NCI-H128 (cell line): ENCODE data around the gene CCDC158.
"Not testable (repeated sequence)": the region's sequence is repeated elsewhere in the genome, so short reads cannot be mapped to it uniquely, and the experiment has no call there.

ENCODE experiments used
- DNase-seq: peaks from one replicate; lab custom pipeline; 2025; ENCODE audit not compliant: unreplicated experiment; lab: John Stamatoyannopoulos, UW

Gene CCDC158

DNA sequence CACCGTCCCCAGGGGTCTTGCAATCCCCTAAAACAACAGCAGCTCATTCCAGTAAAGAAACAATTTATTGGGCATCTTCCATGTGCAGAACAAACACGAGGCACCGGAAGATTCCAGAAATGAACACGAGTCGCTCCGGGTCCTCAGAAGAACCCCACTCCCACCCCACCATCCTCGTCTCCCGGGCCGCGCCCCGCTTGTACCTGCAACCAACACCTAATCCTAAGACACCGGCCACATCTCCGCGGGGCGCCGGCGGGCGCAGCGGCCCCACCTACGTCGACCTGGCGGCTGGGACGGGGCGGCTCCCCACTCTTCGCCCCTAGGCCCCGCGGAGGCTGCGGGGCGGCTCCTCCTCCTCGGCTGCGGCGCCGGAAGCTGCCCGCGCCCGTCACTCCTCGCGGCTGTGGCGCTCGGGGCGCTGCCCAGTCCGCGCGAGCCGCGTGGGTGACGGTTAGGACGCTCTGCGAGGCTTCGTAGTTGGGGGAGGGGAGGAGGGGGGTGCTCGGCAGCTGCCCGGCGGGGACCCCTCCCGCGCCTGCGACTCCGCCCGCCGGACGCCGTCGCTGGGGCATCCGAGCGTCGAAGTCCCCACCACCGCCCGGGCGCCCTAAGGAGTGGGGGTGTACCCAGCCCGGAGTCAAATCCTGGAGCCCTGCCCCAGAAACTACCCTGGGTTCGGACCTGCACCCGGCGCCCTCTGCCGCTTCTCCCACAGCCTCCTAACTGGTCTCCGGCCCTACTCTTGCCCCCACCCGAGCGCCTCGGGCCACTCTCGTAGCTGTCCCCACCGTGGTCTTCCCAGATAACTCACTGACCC lies at the start of gene CCDC158:
CCDC158 (minus strand) TSS at position 380 of the 820 bp plus-strand sequence. CDS start 17,934 bp downstream, outside the sequence.
- DNase-seq, result no peak

- no peak for DNase-seq
Measured at GRCh38 chr4:76470532-76470931, 49.6 kb upstream of the CCDC158 start.

DNA sequence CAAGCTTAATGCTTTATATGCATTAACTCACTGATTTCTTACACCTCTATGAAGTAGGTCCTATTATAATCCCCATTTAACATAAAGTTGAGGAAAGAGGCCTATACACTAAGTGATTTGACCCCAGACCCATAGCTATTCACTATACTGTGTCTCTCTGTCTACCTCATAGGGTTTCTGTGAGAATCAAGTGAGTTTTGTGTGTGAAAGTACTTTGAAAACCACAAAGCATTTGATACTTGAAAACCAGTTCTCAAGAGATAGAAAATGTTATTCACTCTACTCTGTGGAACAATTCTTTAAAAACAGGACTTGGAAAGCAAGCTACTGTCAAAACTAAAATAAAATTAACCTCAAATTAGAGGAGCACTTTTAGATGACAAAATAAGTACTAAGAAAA lies 49.1 kb upstream of the CCDC158 start:
- DNase-seq, result no peak

DNA sequence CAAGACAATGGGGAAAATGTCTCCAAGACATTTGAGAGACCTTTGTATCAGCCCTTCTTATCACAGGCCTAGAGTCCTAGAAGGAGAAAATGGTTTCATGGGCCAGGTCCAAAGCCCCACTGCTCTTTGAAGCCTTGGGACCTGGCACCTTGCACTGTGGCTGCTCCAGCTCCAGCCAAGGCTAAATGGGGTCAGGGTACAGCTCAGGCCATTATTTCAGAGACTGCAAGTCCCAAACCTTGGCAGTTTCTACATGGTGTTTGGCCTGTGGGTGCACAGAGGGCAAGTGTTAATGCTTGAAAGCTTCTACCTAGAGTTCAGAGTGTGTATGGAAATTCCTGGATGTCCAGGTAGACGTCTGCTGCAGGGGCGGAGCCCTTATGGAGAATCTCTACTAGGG lies 42.6 kb upstream of the CCDC158 start:
- DNase-seq, result no peak

- DNase-seq, result no peak
Measured at GRCh38 chr4:76459291-76459723, 38.4 kb upstream of the CCDC158 start.

- DNase-seq, result no peak
Measured at GRCh38 chr4:76458825-76459224, 37.9 kb upstream of the CCDC158 start.

DNA sequence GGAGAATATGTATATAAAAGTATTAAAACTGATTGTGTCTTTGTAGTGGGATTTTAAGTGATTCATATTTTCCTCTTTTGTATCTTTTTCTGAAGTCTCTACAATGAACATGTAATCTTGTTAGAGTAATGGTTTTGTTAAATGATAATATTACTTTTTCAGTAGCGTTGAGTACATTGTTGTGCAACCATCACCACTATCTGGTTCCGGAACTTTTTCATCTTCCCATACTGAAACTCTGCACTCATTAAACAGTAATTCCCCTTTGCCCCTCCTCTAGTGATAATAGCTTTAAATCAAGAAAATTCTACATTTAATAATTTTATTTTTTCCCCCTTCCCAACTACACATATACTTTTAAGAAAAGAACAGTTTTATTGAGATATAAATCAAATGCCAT lies 37.4 kb upstream of the CCDC158 start:
- DNase-seq, result no peak

- DNase-seq, result no peak
Measured at GRCh38 chr4:76457885-76458284, 36.9 kb upstream of the CCDC158 start.

DNA sequence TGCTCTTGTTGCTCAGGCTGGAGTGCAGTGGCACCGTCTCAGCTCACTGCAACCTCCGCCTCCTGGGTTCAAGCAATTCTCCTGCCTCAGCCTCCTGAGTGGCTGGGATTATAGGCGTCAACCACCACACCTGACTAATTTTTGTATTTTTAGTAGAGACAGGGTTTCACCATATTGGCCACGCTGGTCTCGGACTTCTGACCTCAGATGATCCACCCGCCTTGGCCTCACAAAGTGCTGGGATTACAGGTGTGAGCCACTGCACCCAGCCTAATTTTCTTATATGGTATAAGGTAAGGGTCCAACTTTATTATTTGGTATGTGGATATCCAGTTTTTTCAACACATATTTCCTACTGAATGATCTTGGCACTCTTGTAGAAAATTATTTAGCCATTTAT lies 33.1 kb upstream of the CCDC158 start:
- not testable (repeated sequence) for DNase-seq

DNA sequence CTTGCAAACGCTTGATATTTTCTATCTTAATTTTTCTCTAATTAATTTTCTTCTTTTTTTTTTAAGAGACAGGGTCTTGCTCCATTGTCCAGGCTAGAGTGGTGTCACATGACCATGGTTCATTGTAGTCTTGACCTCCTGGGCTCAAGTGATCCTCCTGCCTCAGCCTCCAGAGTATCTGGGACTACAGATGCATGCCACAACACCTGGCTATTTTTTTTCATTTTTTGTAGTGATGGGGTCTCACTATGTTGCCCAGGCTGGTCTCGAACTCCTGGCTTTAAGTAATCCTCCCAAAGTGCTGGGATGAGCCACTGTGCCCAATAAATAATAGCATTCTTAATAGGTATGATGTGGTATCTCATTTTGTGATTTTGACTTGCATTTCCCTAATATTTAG lies 32.3 kb upstream of the CCDC158 start:
- DNase-seq, result no peak

GRCh38 chr4:76449833-76450232 lies 28.9 kb upstream of the CCDC158 start:
- no peak for DNase-seq

DNA sequence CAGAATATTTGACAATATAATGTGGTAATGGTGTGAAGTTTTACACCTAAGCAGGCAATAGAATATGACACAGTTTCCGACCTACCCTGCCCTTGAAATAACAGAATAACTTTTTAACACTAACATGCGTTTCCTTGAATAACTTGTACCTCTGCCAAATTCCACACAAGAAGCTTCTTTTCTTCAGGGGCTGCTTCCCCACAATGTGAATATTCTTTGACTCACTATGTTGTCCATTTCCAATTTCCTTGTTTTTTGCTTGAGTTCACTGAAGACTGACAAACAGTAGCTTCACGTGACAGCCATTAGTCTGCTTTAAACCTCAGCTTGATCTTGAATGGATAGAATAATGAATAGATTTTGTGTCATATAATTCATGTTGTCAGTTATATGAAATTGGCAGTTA lies 28.4 kb upstream of the CCDC158 start:
- DNase-seq, result no peak

- DNase-seq, result no peak
Measured at GRCh38 chr4:76448211-76448610, 27.3 kb upstream of the CCDC158 start.

DNA sequence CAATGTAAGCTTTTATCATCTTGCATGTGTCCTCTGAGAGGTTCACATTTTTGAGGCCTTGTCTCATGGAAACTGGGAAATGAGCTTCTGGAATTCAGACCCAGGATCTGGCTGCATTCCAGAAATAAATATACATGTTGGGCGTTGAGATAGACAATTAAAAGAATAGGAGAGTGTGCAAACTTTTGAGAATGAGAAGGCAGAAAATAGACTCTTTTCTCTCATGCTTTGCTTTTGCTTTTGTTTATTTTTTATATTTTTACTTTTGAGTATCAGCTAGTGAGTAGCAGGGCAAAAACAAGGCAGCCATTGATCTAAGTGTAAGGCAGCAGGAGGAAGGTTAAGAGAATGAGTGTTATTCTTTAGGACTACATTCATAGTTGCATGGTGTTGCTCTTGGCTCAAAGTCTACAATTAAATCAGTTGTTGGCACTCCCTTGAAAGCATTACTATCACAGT lies 26.5 kb upstream of the CCDC158 start:
- DNase-seq, result no peak

DNA sequence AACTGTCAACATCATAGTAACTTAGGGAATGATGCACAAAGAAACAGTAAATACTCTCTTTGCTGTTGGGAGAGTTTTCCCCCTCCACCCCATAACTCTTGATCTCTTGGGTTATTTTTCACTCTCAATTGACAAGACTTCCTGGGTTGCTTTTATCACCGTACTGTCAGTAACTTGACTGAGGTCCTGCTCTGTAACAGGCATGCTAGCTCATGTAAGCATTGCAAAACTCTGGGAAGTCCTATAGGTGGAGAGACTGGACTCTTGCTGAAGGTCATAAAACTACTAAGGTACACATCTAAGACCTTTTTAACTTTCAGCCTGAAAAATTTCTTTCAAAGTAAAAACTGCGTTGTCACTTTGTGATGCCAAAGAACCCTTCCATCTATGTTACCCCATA lies 25.0 kb upstream of the CCDC158 start:
- DNase-seq, result no peak

GRCh38 chr4:76443376-76443775 lies 22.4 kb upstream of the CCDC158 start:
- DNase-seq, result no peak

GRCh38 chr4:76442807-76443206 lies 21.9 kb upstream of the CCDC158 start:
- no peak for DNase-seq

DNA sequence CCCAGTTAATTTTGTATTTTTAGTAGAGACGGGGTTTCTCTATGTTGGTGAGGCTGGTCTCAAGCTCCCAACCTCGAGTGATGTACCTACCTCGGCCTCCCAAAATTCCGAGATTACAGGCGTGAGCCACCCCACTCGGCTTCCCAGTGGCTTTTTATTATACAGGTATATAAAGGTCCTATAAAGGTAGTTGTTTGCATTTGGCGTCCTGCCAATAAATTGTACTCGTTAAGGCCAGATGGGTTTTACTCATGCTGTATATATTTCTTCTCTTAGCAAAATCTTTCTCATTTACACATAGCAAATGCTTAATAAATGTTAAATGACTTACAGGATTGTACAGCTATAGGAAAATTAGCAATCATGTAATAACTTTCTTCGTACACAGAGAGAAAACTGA lies 20.9 kb upstream of the CCDC158 start:
- no peak for DNase-seq

DNA sequence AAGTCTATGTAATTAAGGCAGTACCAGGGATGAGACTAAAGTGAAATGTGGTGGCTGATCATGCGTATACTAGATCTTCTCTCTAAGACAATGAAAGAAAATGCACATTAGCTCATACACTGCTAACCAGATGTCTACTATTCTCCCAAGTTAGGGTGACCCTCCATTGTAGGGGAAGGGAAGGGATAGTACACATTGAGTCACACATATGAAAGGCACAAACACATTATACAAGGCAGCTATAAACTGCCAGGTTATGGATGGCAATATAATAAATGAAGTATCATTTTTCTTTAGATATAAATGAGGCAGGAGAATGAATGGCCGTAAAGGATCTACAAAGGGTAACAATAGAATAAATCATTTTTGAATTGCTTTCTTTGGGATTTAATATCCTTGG lies 18.6 kb upstream of the CCDC158 start:
- no peak for DNase-seq

DNA sequence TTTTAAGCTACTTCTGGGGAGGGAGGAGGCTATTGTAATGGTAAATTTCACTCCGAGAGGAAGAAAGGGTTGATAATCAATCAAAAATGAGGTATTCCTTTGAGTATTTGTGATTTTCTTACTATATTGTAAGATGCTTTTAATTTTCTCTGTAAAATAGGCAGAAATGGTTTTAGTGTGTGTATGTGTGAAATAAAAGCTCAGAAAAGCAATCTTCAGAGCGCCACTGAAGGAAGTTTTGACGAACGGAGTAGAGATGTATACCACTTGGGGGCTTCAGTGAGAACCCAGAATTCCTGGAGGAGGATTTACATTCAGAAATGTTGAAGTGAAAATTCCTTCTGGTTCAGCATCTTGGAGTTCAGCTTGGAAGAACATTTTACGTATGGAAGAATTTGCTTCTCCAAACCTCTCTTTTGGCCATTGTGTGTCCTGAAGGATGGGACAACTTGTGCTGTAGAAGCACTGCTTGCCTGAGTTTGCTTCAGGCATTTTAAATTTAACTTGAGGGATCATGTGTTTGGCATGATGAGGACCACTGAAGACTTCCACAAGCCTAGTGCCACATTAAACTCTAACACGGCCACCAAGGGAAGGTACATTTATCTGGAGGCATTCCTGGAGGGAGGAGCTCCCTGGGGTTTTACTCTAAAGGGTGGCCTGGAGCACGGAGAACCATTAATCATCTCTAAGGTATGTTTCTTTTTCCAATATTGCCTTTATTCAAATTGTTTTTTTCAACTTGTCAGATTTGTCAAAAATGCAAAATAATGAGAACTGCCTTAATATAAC lies 14.8 kb upstream of the CCDC158 start:
- no peak for DNase-seq

DNA sequence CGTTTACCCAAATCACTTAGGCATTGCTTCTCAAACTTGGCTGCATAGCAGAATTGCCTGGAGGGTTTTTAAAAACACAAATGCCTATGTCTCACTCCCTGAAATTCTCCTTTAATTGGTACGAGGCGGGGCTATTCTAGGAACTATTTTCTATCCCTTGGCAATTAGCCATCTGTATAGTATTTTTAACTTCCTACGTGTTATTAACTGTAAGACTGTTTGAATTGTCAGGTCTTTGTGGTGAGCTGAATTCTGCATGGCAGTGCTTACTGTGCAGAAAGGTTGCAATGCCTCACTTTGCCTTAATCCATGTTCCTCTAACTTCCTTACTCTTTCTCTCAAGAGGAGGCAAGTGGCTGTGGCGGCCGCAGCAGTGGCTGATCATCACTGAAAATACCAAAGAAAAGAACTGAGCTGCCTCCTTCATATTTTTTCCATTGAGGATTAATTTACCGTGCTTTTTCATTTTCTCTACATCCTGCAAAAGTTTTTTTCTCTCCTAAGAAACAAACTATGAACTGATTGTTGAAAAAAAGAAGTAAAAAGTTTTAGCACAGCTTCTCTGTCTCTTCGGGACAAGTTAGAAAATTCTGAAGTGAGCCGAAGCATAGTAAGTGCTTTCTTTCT lies 14.1 kb upstream of the CCDC158 start, which contains the start of gene SHROOM3:
SHROOM3 (plus strand) TSS at position 329 of the 627 bp plus-strand sequence. CDS start 824 bp downstream, outside the sequence.
- no peak for DNase-seq
